NCI-H69 (cell line): ENCODE results near the gene SLC44A2.

Source experiments
- DNase-seq: peaks from one replicate; lab custom pipeline; 2025; lab: John Stamatoyannopoulos, UW

The SLC44A2 gene

GRCh38 chr19:10625003-10625761 lies at the start of gene SLC44A2:
TSS of gene SLC44A2 (plus strand) at chr19:10625553. CDS start at chr19:10625634, 81 bp downstream.
- peak; percentile 81 for DNase-seq

- no peak for DNase-seq
Observed at GRCh38 chr19:10577951-10578350, 47.4 kb upstream of the SLC44A2 start.

- DNase-seq, result peak; percentile 78
Observed at GRCh38 chr19:10580979-10581631, 44.2 kb upstream of the SLC44A2 start.

GRCh38 chr19:10582091-10582490 lies 43.3 kb upstream of the SLC44A2 start:
- DNase-seq, result no peak

GRCh38 chr19:10583036-10583776 lies 42.1 kb upstream of the SLC44A2 start:
- no peak for DNase-seq

GRCh38 chr19:10586396-10586795 lies 39.0 kb upstream of the SLC44A2 start:
- DNase-seq, result no peak

- DNase-seq, result peak; percentile 88
Observed at GRCh38 chr19:10587022-10587838, 38.1 kb upstream of the SLC44A2 start, which contains the start of gene AP1M2. TSS of gene AP1M2 (minus strand) at chr19:10587312. CDS start at chr19:10587231, 81 bp downstream.

- DNase-seq, result no peak
Observed at GRCh38 chr19:10587839-10588150, 37.6 kb upstream of the SLC44A2 start.

- DNase-seq, result no peak
Observed at GRCh38 chr19:10593148-10593547, 32.2 kb upstream of the SLC44A2 start.

GRCh38 chr19:10593820-10594637 lies 31.3 kb upstream of the SLC44A2 start:
- DNase-seq, result no peak

GRCh38 chr19:10600149-10600548 lies 25.2 kb upstream of the SLC44A2 start:
- DNase-seq, result no peak

- no peak for DNase-seq
Observed at GRCh38 chr19:10601999-10602329, 23.4 kb upstream of the SLC44A2 start.

GRCh38 chr19:10602330-10603083 lies 22.8 kb upstream of the SLC44A2 start:
- DNase-seq, result peak; percentile 86

- DNase-seq, result no peak
Observed at GRCh38 chr19:10603084-10603872, 22.1 kb upstream of the SLC44A2 start.

GRCh38 chr19:10603873-10604459 lies 21.4 kb upstream of the SLC44A2 start:
- DNase-seq, result peak; percentile 52

- no peak for DNase-seq
Observed at GRCh38 chr19:10604460-10604980, 20.8 kb upstream of the SLC44A2 start.

GRCh38 chr19:10611907-10612306 lies 13.4 kb upstream of the SLC44A2 start:
- DNase-seq, result no peak

GRCh38 chr19:10612499-10613119 lies 12.7 kb upstream of the SLC44A2 start:
- DNase-seq, result no peak
